Left ventricle myocardium inferior (tissue), 1 donor: ENCODE measurements around the gene PKIB. TPM values are rescaled to one million over a fixed set of nuclear protein-coding genes. Genes with fewer than 3 reads are reported as not detected.
"Not testable (repeated sequence)": the region's sequence is repeated elsewhere in the genome, so short reads cannot be mapped to it uniquely, and the experiment has no call there.

ENCODE experiments used
- DNase-seq: peaks from one replicate; pipeline ENCODE4 v3.0.0-alpha.2; 2020
- H3K27ac ChIP-seq: fragments of 200-600 bp; replicated peaks from 2 replicates; pipeline ENCODE4 v1.8.0; 2021
- H3K27me3 ChIP-seq: fragments of 200-600 bp; 2 replicates; pipeline ENCODE4 v1.8.0; 2021; ENCODE audit warnings: low read depth
- H3K36me3 ChIP-seq: fragments of 200-600 bp; 2 replicates; pipeline ENCODE4 v1.8.0; 2021
- H3K4me1 ChIP-seq: fragments of 200-600 bp; 2 replicates; pipeline ENCODE4 v1.8.0; 2021
- H3K4me3 ChIP-seq: fragments of 200-600 bp; 2 replicates; pipeline ENCODE4 v1.8.0; 2021; ENCODE audit warnings: mild to moderate bottlenecking, moderate library complexity
- H3K9me3 ChIP-seq: fragments of 200-600 bp; replicated peaks from 2 replicates; pipeline ENCODE4 v1.8.0; 2021
- intact Hi-C: fragments of 100-400 bp; cut with micrococcal nuclease; formaldehyde crosslinking; loops from one replicate; pipeline ENCODE4 v1.11.0; 2022
- total RNA-seq: library from RNA; stranded (reverse); fragmentation: NEBNext Ultra II Directional; extraction: Animal tissue kit (Norgen Biotek cat#: 25700); gene quantifications from one replicate; pipeline ENCODE4 v1.2.1, GENCODE V29; 2021
- TF ChIP-seq, protein P1 (sequence below): fragments of 200-600 bp; IDR thresholded peaks from 2 replicates; pipeline ENCODE4 v1.8.0; 2021; ENCODE audit warnings: antibody characterized with exemption, mild to moderate bottlenecking, borderline replicate concordance
- donor health status: DM: no; HTN: yes; CAD: no; lungs with severe emphysema.

The PKIB gene
- total RNA-seq, 1 donor from 2014 or later: 0.30 TPM

GRCh38 chr6:122631571-122632249 lies 21.5 kb downstream of the PKIB start:
- intact Hi-C loops: no loop called here
- TF ChIP-seq, protein P1, sequence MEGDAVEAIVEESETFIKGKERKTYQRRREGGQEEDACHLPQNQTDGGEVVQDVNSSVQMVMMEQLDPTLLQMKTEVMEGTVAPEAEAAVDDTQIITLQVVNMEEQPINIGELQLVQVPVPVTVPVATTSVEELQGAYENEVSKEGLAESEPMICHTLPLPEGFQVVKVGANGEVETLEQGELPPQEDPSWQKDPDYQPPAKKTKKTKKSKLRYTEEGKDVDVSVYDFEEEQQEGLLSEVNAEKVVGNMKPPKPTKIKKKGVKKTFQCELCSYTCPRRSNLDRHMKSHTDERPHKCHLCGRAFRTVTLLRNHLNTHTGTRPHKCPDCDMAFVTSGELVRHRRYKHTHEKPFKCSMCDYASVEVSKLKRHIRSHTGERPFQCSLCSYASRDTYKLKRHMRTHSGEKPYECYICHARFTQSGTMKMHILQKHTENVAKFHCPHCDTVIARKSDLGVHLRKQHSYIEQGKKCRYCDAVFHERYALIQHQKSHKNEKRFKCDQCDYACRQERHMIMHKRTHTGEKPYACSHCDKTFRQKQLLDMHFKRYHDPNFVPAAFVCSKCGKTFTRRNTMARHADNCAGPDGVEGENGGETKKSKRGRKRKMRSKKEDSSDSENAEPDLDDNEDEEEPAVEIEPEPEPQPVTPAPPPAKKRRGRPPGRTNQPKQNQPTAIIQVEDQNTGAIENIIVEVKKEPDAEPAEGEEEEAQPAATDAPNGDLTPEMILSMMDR: no peak
- H3K27me3 ChIP-seq: no peaks in the 10 kb centered on the region
- no peaks in the 10 kb centered on the region for H3K36me3 ChIP-seq
- H3K4me3 ChIP-seq: no peak overlapping the region
- no peak overlapping the region for H3K27ac ChIP-seq
- DNase-seq: no peak
- H3K4me1 ChIP-seq: no peaks in the 10 kb centered on the region
- H3K9me3 ChIP-seq: peaks cover 3% of the 10 kb centered on the region

- TF ChIP-seq, protein P1: no peak
- H3K27me3 ChIP-seq: no peaks in the 10 kb centered on the region
- no peaks in the 10 kb centered on the region for H3K4me1 ChIP-seq
- intact Hi-C loops: no loop called here
- H3K9me3 ChIP-seq: peaks cover 9% of the 10 kb centered on the region
- H3K27ac ChIP-seq: no peak overlapping the region
- H3K36me3 ChIP-seq: no peaks in the 10 kb centered on the region
- H3K4me3 ChIP-seq: no peak overlapping the region
- DNase-seq: no peak
These were observed 30.2 kb downstream of the PKIB start for GRCh38 chr6:122640366-122640765.

- TF ChIP-seq, protein P1: no peak
- Histone ChIP-seq H3K27me3 (no peaks in the 10 kb centered on the region), H3K4me3 (no peak overlapping the region), H3K27ac (no peak overlapping the region), H3K4me1 (no peaks in the 10 kb centered on the region), H3K36me3 (no peaks in the 10 kb centered on the region), H3K9me3 (peaks cover 5% of the 10 kb centered on the region)
- DNase-seq: no peak
- intact Hi-C loops: no loop called here
These were observed 31.6 kb downstream of the PKIB start for GRCh38 chr6:122641819-122642218.

DNA sequence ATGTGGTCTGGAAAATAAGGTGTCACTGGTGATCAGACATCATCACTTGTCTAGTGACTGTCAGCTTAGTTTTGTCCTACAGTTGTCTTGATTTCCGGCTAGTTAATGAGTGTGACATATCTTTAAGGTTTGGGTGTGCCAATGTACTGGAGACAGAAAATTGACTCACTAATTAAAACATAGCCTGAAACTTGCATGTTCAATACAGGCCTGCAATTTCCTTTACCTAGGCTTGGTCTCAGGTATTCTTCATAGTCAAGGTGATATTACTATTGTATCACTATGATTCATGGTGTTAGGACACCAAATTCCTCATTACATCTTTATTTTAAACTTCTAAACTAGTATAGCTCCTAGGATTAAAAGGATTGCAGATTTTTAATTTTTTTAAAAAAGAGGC lies 32.4 kb downstream of the PKIB start:
- H3K9me3 ChIP-seq, H3K27ac ChIP-seq, H3K27me3 ChIP-seq, DNase-seq, H3K4me1 ChIP-seq, H3K36me3 ChIP-seq, intact Hi-C loops, H3K4me3 ChIP-seq: not testable (repeated sequence)

DNA sequence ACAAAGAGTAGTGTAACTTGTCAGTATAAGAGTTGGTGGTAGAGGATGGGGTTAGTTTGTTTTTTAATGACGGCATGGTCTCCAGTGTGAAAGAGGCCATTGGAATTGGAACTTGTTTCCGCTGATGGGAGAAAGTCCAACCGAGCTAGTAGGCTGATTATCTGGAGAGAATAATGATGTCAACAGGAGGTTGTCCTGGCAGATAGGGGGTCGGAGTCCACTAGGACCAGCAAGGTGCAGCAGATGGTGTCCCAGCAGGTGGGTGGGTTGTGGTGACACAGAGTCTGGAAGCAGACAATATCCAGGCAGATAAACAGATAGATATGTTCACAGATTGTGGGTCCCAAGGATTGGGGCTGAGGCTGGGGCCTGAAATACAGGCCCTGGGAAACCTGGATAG lies 35.1 kb downstream of the PKIB start:
- TF ChIP-seq, protein P1: no peak
- intact Hi-C loops: no loop called here
- H3K4me1 ChIP-seq: no peaks in the 10 kb centered on the region

DNA sequence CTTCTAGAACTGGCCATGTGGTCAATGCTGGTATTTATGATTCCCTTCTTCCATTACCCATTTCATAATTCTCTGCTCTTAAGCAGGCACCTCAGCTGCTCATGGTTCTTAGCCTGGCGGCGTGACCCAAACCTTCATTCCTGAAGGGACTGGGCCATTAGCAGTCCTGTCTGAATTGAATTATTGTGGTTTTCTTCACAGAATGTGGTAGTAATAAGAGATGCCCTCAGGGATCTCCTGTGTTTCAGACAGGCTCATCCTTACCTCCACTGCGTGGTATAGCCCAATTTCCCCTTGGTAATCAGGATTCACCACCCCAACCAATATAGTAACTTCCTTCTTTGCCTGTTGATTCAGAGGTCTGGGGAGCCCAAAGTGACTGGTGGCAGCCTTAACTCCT lies 37.6 kb downstream of the PKIB start:
- Histone ChIP-seq H3K4me3 (no peak overlapping the region), H3K36me3 (no peaks in the 10 kb centered on the region), H3K27ac (no peak overlapping the region), H3K27me3 (no peaks in the 10 kb centered on the region), H3K4me1 (no peaks in the 10 kb centered on the region), H3K9me3 (no peaks in the 10 kb centered on the region)
- intact Hi-C loops: no loop called here
- no peak for DNase-seq
- TF ChIP-seq, protein P1: no peak

More for the DNA sequence above, 35.1 kb downstream of the PKIB start:
- no peaks in the 10 kb centered on the region for H3K36me3 ChIP-seq
- no peak for DNase-seq
- no peak overlapping the region for H3K4me3 ChIP-seq
- H3K27me3 ChIP-seq: no peaks in the 10 kb centered on the region
- H3K9me3 ChIP-seq: no peaks in the 10 kb centered on the region
- H3K27ac ChIP-seq: no peak overlapping the region
